ENCODE measurements around the gene RMI1. TPM values are rescaled to one million over a fixed set of nuclear protein-coding genes. Genes with fewer than 3 reads are reported as not detected.
A peak's percentile ranks its signal among the peaks of the same experiment; 100 is the strongest.

Gene RMI1
- total and polyA plus RNA-seq, 8 donors = 5.9 to 18.4 (median 14.5) TPM

DNA sequence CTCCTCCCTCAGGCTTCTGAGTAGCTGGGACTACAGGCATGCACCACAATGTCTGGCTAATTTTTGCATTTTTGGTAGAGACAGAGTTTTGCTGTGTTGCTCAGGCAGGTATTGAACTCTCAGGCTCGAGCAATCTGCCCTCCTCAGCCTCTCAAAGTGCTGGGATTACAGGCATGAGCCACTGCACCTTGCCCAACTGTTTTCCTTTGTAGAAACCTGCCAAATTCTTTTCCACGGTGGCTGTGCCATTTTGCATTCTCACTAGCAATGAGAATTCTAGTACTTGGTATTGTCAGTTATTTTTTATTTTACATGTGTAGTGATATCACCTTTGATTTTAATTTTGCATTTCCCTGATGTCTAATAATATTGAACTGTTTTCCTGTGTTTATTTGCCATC is 7.8 kb downstream of the RMI1 start:
- no peak for TF ChIP-seq CTCF (IDR thresholded peaks at IDR 0.05)
- intact Hi-C loops (cut with DNase I) = no loop called here
- peaks cover 0 to 4% of the 10 kb centered on the region in 2 donors for H3K36me3 ChIP-seq
- no peaks in the 10 kb centered on the region for H3K27me3 ChIP-seq
- peaks cover 0 to 20% of the 10 kb centered on the region in 2 donors for H3K4me1 ChIP-seq
- ATAC-seq (no peak), DNase-seq (no peak)
- H3K27ac ChIP-seq = no peak overlapping the region
- H3K9me3 ChIP-seq = no peaks in the 10 kb centered on the region
- no peak overlapping the region for H3K4me3 ChIP-seq

- H3K36me3 ChIP-seq = peaks cover 0 to 4% of the 10 kb centered on the region in 2 donors
- H3K4me1 ChIP-seq = peaks cover 0 to 17% of the 10 kb centered on the region in 2 donors
- H3K4me3 ChIP-seq = no peak overlapping the region
- intact Hi-C loops (cut with DNase I) = no loop called here
- no peaks in the 10 kb centered on the region for H3K27me3 ChIP-seq
- ATAC-seq (no peak), DNase-seq (no peak)
- no peak for TF ChIP-seq CTCF (IDR thresholded peaks at IDR 0.05)
- no peak overlapping the region for H3K27ac ChIP-seq
- no peaks in the 10 kb centered on the region for H3K9me3 ChIP-seq
Observed at GRCh38 chr9:83991355-83991754, 10.8 kb downstream of the RMI1 start.

DNA sequence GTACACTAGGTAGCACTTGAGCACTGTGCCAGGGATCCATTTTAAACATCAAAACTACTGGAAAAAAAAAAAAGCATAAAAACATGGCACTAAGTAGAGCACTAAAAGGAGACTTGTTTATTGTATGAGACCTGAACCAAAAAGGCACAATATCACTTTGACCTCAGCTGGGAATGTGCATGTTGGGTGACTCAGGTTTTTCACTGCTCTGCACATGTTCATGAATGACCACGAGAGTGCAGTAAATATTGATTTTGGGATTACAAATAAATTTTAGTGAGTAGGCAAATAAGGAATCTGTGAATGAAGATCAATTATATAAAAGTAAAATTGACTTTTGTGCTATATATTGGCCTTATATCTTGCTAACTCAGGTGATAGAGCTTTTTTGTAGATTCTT is 11.8 kb downstream of the RMI1 start:
- Histone ChIP-seq H3K27ac (no peak overlapping the region), H3K9me3 (no peaks in the 10 kb centered on the region), H3K36me3 (peaks cover 0 to 4% of the 10 kb centered on the region in 2 donors), H3K27me3 (no peaks in the 10 kb centered on the region), H3K4me1 (peaks cover 0 to 6% of the 10 kb centered on the region in 2 donors), H3K4me3 (no peak overlapping the region)
- intact Hi-C loops (cut with DNase I) = no loop called here
- DNase-seq = peak in 1 of 4 donors; percentile 3
- no peak for TF ChIP-seq CTCF (IDR thresholded peaks at IDR 0.05)
- ATAC-seq = peak; percentile 43

GRCh38 chr9:83992901-83993300 is 12.3 kb downstream of the RMI1 start:
- H3K9me3 ChIP-seq = no peaks in the 10 kb centered on the region
- peaks cover 0 to 4% of the 10 kb centered on the region in 2 donors for H3K36me3 ChIP-seq
- H3K4me1 ChIP-seq = peaks cover 0 to 3% of the 10 kb centered on the region in 2 donors
- H3K27ac ChIP-seq = no peak overlapping the region
- no peak overlapping the region for H3K4me3 ChIP-seq
- no peaks in the 10 kb centered on the region for H3K27me3 ChIP-seq
- ATAC-seq (no peak), DNase-seq (no peak)
- TF ChIP-seq CTCF (IDR thresholded peaks at IDR 0.05) = no peak
- intact Hi-C loops (cut with DNase I) = no loop called here

DNA sequence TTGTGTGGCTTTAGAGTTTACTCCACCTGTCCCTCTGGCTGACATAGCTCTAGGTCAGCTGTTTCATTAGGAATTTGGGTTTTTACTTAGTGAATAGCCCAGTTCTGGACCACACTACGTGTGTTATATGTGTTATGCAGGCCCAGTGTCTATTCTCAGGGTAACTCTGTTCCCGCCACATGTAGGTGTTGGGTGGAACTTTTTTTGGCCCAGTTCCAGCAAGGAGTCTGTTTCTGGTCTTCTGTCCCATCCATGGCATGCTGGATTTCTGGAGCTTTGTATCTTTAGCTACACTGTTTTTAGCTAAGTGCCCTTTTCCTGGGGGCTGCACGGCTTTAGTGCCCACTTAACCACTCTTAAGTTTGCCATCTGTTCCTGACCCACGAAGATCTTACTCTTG is 15.5 kb downstream of the RMI1 start:
- Histone ChIP-seq H3K27ac (no peak overlapping the region), H3K4me1 (peaks cover 0 to 7% of the 10 kb centered on the region in 2 donors), H3K9me3 (no peaks in the 10 kb centered on the region), H3K36me3 (peaks cover 0 to 4% of the 10 kb centered on the region in 2 donors), H3K27me3 (no peaks in the 10 kb centered on the region), H3K4me3 (no peak overlapping the region)
- intact Hi-C loops (cut with DNase I) = no loop called here
- DNase-seq (no peak), ATAC-seq (no peak)
- no peak for TF ChIP-seq CTCF (IDR thresholded peaks at IDR 0.05)
